K562 (cell line): ENCODE data around the gene ZNF222. TPM values are rescaled to one million over a fixed set of nuclear protein-coding genes. Genes with fewer than 3 reads are reported as not detected.

Experiments used
- CREM ChIP-seq: IDR thresholded peaks from 2 replicates; pipeline ENCODE4 v1.6.1; 2014; ENCODE audit warnings: antibody characterized with exemption, low read depth
- ELF1 ChIP-seq: fragments of 200-800 bp; sonication (Bioruptor generic); IDR thresholded peaks from 2 replicates; pipeline ENCODE4 v1.6.1; 2016; ENCODE audit warnings: missing genetic modification characterization, missing compliant biosample characterization
- KDM4B ChIP-seq, 2 experiments: fragments of 450-650 bp in 1 of 2; sonication (generic) in 1 of 2; IDR thresholded peaks; 2 replicates each; pipeline ENCODE4 v1.6.1; 2016 to 2017; ENCODE audit warnings: borderline replicate concordance in 2 of 2, antibody characterized with exemption in 1 of 2, low read depth in 1 of 2, mild to moderate bottlenecking in 1 of 2
- LEF1 ChIP-seq: fragments of 450-650 bp; IDR thresholded peaks from 2 replicates; pipeline ENCODE4 v1.6.1; 2016; ENCODE audit warnings: mild to moderate bottlenecking
- NR2C2 ChIP-seq, 2 experiments: fragments of 200-800 bp in 1 of 2; sonication (Bioruptor generic) in 1 of 2; sonication (generic) in 1 of 2; formaldehyde crosslinking in 1 of 2; IDR thresholded peaks; 2 replicates each; pipeline versions ENCODE4 v1.6.1 to v1.8.0; 2016 to 2022; ENCODE audit warnings: mild to moderate bottlenecking in 1 of 2, missing compliant biosample characterization in 1 of 2, missing genetic modification characterization in 1 of 2, missing genetic modification reagents in 1 of 2
- NR2F6 ChIP-seq: fragments of 450-650 bp; formaldehyde crosslinking; IDR thresholded peaks from 2 replicates; pipeline ENCODE4 v1.4.0; 2020; ENCODE audit warnings: mild to moderate bottlenecking
- PHF8 ChIP-seq: fragments of 200-600 bp; sonication (generic); IDR thresholded peaks from 2 replicates; pipeline ENCODE4 v1.6.1; 2012; ENCODE audit warnings: mixed run types, mild to moderate bottlenecking, inconsistent platforms, low read length, moderate library complexity, borderline replicate concordance
- POLR2A ChIP-seq: fragments of 450-650 bp; conservative IDR thresholded peaks from 2 replicates; pipeline ENCODE4 v1.6.1; 2016
- RCOR1 ChIP-seq, 2 experiments: IDR thresholded peaks; 2 replicates each; pipeline ENCODE4 v1.6.1; 2012; ENCODE audit warnings: low read depth in 2 of 2, low read length in 2 of 2, borderline replicate concordance in 1 of 2, improper control_type of control experiment in 1 of 2
- SOX6 ChIP-seq: fragments of 450-650 bp; IDR thresholded peaks from 2 replicates; pipeline ENCODE4 v1.6.1; 2014; ENCODE audit warnings: mild to moderate bottlenecking
- TBL1XR1 ChIP-seq, 2 experiments: IDR thresholded peaks; 2 replicates each; pipeline ENCODE4 v1.6.1; 2012; ENCODE audit warnings: improper control_type of control experiment in 2 of 2, low read length in 2 of 2, mild to moderate bottlenecking in 1 of 2
- TEAD2 ChIP-seq: fragments of 450-650 bp; IDR thresholded peaks from 2 replicates; pipeline ENCODE4 v1.6.1; 2016; ENCODE audit warnings: missing genetic modification characterization, control low read depth, missing compliant biosample characterization
- ZBTB7A ChIP-seq: IDR thresholded peaks from 2 replicates; pipeline ENCODE4 v1.6.1; 2011; ENCODE audit warnings: low read depth, mild to moderate bottlenecking, low read length, moderate library complexity, borderline replicate concordance; ENCODE audit not compliant: control insufficient read depth
- ZKSCAN8 ChIP-seq: fragments of 200-800 bp; sonication (Bioruptor generic); IDR thresholded peaks from 2 replicates; pipeline ENCODE4 v1.6.1; 2016; ENCODE audit warnings: missing genetic modification characterization, missing compliant biosample characterization
- ZNF507 ChIP-seq: conservative IDR thresholded peaks from 2 replicates; pipeline ENCODE4 v1.6.1; 2017; ENCODE audit warnings: missing genetic modification characterization, missing compliant biosample characterization
- polyA plus RNA-seq, 8 experiments: library from polyadenylated mRNA; depleted of rRNA in 4 of 8; stranded (reverse) in 5 of 8; unstranded in 3 of 8; fragments of >200 nt; fragmentation: Nextera tagmentation in 2 of 8; fragmentation: Illumina TruSeq in 1 of 8; extraction: Ambion mirVana in 2 of 8; extraction: Trizol in 1 of 8; gene quantifications; 2 replicates each; pipeline versions ENCODE4 v1.2.1 to v1.2.3, GENCODE V29; 2011 to 2014; ENCODE audit warnings: inconsistent platforms in 1 of 8, missing spikeins in 1 of 8
- total RNA-seq, 7 experiments: library from RNA; depleted of rRNA in 6 of 7; stranded (reverse); fragments of >200 nt in 6 of 7; fragmentation: Illumina TruSeq in 2 of 7; extraction: Trizol in 2 of 7; gene quantifications; 2 replicates each; pipeline versions ENCODE4 v1.2.1 to v1.2.3, GENCODE V29; 2011 to 2021; ENCODE audit warnings: low replicate concordance in 1 of 7
- TF ChIP-seq, protein P1 (sequence below): conservative IDR thresholded peaks from 2 replicates; pipeline ENCODE4 v1.6.1; 2011; ENCODE audit warnings: low read depth, mild to moderate bottlenecking, low read length; ENCODE audit not compliant: control insufficient read depth
- TF ChIP-seq, protein P2 (sequence below), 2 experiments: fragments of 250-450 bp in 1 of 2; fragments of 450-650 bp in 1 of 2; sonication (Bioruptor Pico) in 1 of 2; IDR thresholded peaks; 2 replicates each; pipeline versions ENCODE4 v1.6.1 to v1.8.0; 2016 to 2021; ENCODE audit warnings: mild to moderate bottlenecking in 2 of 2, moderate library complexity in 2 of 2, missing compliant biosample characterization in 1 of 2, missing genetic modification characterization in 1 of 2
- TF ChIP-seq, protein P3 (sequence below): fragments of 450-650 bp; IDR thresholded peaks from 2 replicates; pipeline ENCODE4 v1.6.1; 2014; ENCODE audit warnings: low read depth, mild to moderate bottlenecking, moderate library complexity, borderline replicate concordance

ZNF222 gene
- total and polyA plus RNA-seq, 9 of the 15 experiments (the other 6 are each of a cell fraction or from before 2014, with no cell fraction given), result 2.3 to 4.5 (median 3.0) TPM

DNA sequence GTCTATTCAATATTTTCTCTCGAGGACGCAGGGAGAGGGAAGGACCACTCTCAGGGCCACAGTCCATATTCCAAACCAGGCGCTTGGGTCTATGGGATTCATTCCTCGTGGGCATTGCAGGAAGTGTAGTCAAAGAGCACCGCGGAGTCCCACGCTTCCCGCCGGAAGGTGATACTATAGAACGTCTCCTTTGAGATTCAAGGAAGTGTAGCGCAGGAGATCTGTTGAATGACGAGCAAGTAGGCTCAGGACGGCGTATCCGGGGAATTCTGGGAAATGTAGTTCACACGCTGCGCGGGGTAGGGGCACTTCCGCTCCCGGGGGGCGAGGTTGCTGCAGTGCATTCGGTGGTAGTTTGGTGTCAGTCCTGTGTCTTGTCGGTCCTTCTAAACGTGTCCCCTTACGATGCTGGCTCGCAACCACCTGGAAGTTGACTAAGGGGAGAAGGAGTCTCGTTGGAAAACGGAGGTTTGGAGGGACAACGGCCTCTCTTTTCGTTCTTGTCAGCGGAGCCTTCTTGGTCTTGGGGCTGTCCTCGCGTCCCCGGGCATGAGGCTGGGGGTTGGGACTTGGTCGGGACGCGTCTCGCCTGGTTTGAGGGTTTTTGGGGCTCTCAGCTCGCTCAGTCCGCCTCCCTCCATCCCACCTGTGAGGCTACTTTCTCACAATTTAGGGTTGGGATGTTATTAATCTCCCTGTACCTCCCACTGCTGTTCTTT is 46.8 kb downstream of the ZNF222 start, which contains the start of gene ZNF284 (continued):
- TF ChIP-seq, protein P1, sequence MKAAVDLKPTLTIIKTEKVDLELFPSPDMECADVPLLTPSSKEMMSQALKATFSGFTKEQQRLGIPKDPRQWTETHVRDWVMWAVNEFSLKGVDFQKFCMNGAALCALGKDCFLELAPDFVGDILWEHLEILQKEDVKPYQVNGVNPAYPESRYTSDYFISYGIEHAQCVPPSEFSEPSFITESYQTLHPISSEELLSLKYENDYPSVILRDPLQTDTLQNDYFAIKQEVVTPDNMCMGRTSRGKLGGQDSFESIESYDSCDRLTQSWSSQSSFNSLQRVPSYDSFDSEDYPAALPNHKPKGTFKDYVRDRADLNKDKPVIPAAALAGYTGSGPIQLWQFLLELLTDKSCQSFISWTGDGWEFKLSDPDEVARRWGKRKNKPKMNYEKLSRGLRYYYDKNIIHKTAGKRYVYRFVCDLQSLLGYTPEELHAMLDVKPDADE, result peak; percentile 74; the same call in 1 of the 2 replicates
- TF ChIP-seq ZBTB7A, result peak; percentile 44; the same call in 1 of the 2 replicates
- TF ChIP-seq LEF1, result no peak
- peak in 1 of 2 experiments; percentile 90; a peak in 2 of 4 replicates for TF ChIP-seq KDM4B (IDR thresholded peaks at IDR 0.05; ENCODE audit: borderline replicate concordance in 2 of 2, low read depth in 1 of 2)
- no peak; the same call in 1 of the 2 replicates for TF ChIP-seq NR2C2 (CRISPR knock-in tag; IDR thresholded peaks at IDR 0.05)
- peak; percentile 74 for TF ChIP-seq NR2C2 (tag; IDR thresholded peaks at IDR 0.05)
- no peak for TF ChIP-seq RCOR1 (IDR thresholded peaks at IDR 0.05; ENCODE audit: borderline replicate concordance in 1 of 2, low read depth in 2 of 2, low read length in 2 of 2)
- peak; percentile 85 for TF ChIP-seq CREM
- TF ChIP-seq POLR2A, result 0 out of 2 replicates have a peak, but pooled peaks have one; percentile 32
- TF ChIP-seq ZNF507 (tag), result no peak
- peak; percentile 94 for TF ChIP-seq ELF1 (tag)
- peak; percentile 38; the same call in 1 of the 2 replicates for TF ChIP-seq SOX6
- no peak for TF ChIP-seq ZKSCAN8
- TF ChIP-seq PHF8, result peak; percentile 44; the same call in 1 of the 2 replicates
- no peak for TF ChIP-seq TEAD2 (tag)
- TF ChIP-seq TBL1XR1 (IDR thresholded peaks at IDR 0.05; ENCODE audit: low read length in 2 of 2), result no peak; a peak in 1 of 4 replicates
- TF ChIP-seq, protein P2, sequence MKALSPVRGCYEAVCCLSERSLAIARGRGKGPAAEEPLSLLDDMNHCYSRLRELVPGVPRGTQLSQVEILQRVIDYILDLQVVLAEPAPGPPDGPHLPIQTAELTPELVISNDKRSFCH (CRISPR knock-in tag; IDR thresholded peaks at IDR 0.05), result no peak
- TF ChIP-seq, protein P2 (tag; IDR thresholded peaks at IDR 0.05), result 0 out of 2 replicates have a peak, but pooled peaks have one; percentile 26
- TF ChIP-seq, protein P3, sequence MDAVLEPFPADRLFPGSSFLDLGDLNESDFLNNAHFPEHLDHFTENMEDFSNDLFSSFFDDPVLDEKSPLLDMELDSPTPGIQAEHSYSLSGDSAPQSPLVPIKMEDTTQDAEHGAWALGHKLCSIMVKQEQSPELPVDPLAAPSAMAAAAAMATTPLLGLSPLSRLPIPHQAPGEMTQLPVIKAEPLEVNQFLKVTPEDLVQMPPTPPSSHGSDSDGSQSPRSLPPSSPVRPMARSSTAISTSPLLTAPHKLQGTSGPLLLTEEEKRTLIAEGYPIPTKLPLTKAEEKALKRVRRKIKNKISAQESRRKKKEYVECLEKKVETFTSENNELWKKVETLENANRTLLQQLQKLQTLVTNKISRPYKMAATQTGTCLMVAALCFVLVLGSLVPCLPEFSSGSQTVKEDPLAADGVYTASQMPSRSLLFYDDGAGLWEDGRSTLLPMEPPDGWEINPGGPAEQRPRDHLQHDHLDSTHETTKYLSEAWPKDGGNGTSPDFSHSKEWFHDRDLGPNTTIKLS, result peak; percentile 69; the same call in 1 of the 2 replicates
- no peak for TF ChIP-seq NR2F6
